Stomach (tissue), 9 donors: ENCODE data around the gene SUCLG2. TPM values are rescaled to one million over a fixed set of nuclear protein-coding genes. Genes with fewer than 3 reads are reported as not detected.

Experiments
- DNase-seq, 2 donors: peaks; one replicate each; pipeline versions ENCODE4 v3.0.0 to v3.0.0-alpha.2; 2013 to 2019
- H3K27ac ChIP-seq, 5 donors: fragments of 200-600 bp in 4 of 5; sonication (generic) in 4 of 5; one replicate each; pipeline ENCODE4 v1.5.1; 2013 to 2019; ENCODE audit warnings: mild to moderate bottlenecking in 1 of 5, moderate library complexity in 1 of 5
- H3K27me3 ChIP-seq, 3 donors: fragments of 200-600 bp; sonication (generic); one replicate each; pipeline ENCODE4 v1.5.1; 2017 to 2019; ENCODE audit warnings: mixed run types in 1 of 3
- H3K36me3 ChIP-seq, 4 donors: fragments of 200-600 bp; sonication (generic); 1 replicate in 3 of 4; 2 replicates in 1 of 4; pipeline ENCODE4 v1.5.1; 2016 to 2019
- H3K4me1 ChIP-seq, 4 donors: fragments of 200-600 bp; sonication (generic); one replicate each; pipeline ENCODE4 v1.5.1; 2016 to 2019
- H3K4me3 ChIP-seq, 4 donors: fragments of 200-600 bp; sonication (generic) in 3 of 4; one replicate each; pipeline ENCODE4 v1.5.1; 2016 to 2019; ENCODE audit warnings: mild to moderate bottlenecking in 1 of 4
- H3K9me3 ChIP-seq, 4 donors: fragments of 200-600 bp; sonication (generic); one replicate each; pipeline ENCODE4 v1.5.1; 2016 to 2019
- EP300 ChIP-seq: sonication (generic); formaldehyde crosslinking; IDR thresholded peaks from one replicate; pipeline ENCODE4 v1.6.1; 2017; ENCODE audit warnings: antibody characterized with exemption
- POLR2A ChIP-seq, 4 donors: fragments of 450-650 bp; IDR thresholded peaks; one replicate each; pipeline ENCODE4 v1.6.1; 2016; ENCODE audit warnings: antibody characterized with exemption in 4 of 4, control low read depth in 2 of 4, mild to moderate bottlenecking in 1 of 4, moderate library complexity in 1 of 4
- POLR2AphosphoS5 ChIP-seq, 3 donors: sonication (generic); formaldehyde crosslinking; IDR thresholded peaks; one replicate each; pipeline ENCODE4 v1.6.1; 2016; ENCODE audit warnings: antibody characterized with exemption in 3 of 3
- WGBS, 5 donors: extraction: QIAGEN DNeasy Blood & Tissue Kit in 3 of 5; methylation state at CpG; one replicate each; pipeline versions ENCODE4 v1.1.5 to v1.1.7; 2013 to 2018; 5-methylcytosine and 5-hydroxymethylcytosine counted together
- intact Hi-C: fragments of 100-400 bp; cut with DNase I; formaldehyde crosslinking; loops from one replicate; pipeline ENCODE4 v1.15.1; 2023; ENCODE audit warnings: low total_unique reads
- polyA plus RNA-seq, 3 donors: library from polyadenylated mRNA; stranded (reverse); fragments of 200-250 nt; gene quantifications; one replicate each; pipeline ENCODE4 v1.2.3, GENCODE V29; 2013
- total RNA-seq, 5 donors: library from RNA; depleted of rRNA; stranded (reverse); fragments of >200 nt; gene quantifications; one replicate each; pipeline versions ENCODE4 v1.1.0 to v1.2.3, GENCODE V29; 2014 to 2016
- TF ChIP-seq, protein P1 (sequence below), 7 experiments: fragments of 450-650 bp in 4 of 7; fragments of 200-600 bp in 3 of 7; sonication (generic) in 3 of 7; IDR thresholded peaks; one replicate each; pipeline ENCODE4 v1.5.1; 2016 to 2019; ENCODE audit warnings: antibody characterized with exemption in 7 of 7, control low read depth in 2 of 7, mild to moderate bottlenecking in 1 of 7
- donor health status: healthy with polysubstance abuse.
- donor health status: Bipolar disorder and iron deficiency.
- donor health status: healthy.

SUCLG2 gene
- total and polyA plus RNA-seq, 8 donors, result 30.9 to 174 (median 74.9) TPM

- Histone ChIP-seq H3K9me3 (no peaks in the 10 kb centered on the region), H3K4me3 (no peak overlapping the region), H3K4me1 (peaks cover 0 to 16% (median 0%) of the 10 kb centered on the region in 4 donors), H3K27ac (no peak overlapping the region), H3K27me3 (no peaks in the 10 kb centered on the region), H3K36me3 (peaks cover 0 to 7% (median 4%) of the 10 kb centered on the region in 4 donors)
- WGBS, 5 donors, result 53 to 79% (median 72%) methylated on average over 2 of the region's 2 CpGs
- intact Hi-C loops, result no loop called here
- TF ChIP-seq, protein P1, sequence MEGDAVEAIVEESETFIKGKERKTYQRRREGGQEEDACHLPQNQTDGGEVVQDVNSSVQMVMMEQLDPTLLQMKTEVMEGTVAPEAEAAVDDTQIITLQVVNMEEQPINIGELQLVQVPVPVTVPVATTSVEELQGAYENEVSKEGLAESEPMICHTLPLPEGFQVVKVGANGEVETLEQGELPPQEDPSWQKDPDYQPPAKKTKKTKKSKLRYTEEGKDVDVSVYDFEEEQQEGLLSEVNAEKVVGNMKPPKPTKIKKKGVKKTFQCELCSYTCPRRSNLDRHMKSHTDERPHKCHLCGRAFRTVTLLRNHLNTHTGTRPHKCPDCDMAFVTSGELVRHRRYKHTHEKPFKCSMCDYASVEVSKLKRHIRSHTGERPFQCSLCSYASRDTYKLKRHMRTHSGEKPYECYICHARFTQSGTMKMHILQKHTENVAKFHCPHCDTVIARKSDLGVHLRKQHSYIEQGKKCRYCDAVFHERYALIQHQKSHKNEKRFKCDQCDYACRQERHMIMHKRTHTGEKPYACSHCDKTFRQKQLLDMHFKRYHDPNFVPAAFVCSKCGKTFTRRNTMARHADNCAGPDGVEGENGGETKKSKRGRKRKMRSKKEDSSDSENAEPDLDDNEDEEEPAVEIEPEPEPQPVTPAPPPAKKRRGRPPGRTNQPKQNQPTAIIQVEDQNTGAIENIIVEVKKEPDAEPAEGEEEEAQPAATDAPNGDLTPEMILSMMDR (IDR thresholded peaks at IDR 0.05), result no peak
- TF ChIP-seq EP300 (no peak), POLR2A (IDR thresholded peaks at IDR 0.05) (no peak), POLR2AphosphoS5 (IDR thresholded peaks at IDR 0.05) (no peak)
- DNase-seq, result no peak
These were observed 190.8 kb downstream of the SUCLG2 start for GRCh38 chr3:67463656-67464055.

GRCh38 chr3:67462187-67462586 is 192.2 kb downstream of the SUCLG2 start:
- H3K36me3 ChIP-seq, result peaks cover 0 to 5% (median 0%) of the 10 kb centered on the region in 4 donors
- DNase-seq, result no peak
- peaks cover 0 to 16% (median 0%) of the 10 kb centered on the region in 4 donors for H3K4me1 ChIP-seq
- 94 to 97% (median 94%) methylated on average over 5 of the region's 5 CpGs for WGBS, 5 donors
- H3K27me3 ChIP-seq, result no peaks in the 10 kb centered on the region
- intact Hi-C loops, result no loop called here
- no peak overlapping the region for H3K4me3 ChIP-seq
- no peak overlapping the region for H3K27ac ChIP-seq
- TF ChIP-seq, protein P1 (IDR thresholded peaks at IDR 0.05), result no peak
- TF ChIP-seq POLR2A (IDR thresholded peaks at IDR 0.05), result no peak
- no peak for TF ChIP-seq EP300
- no peak for TF ChIP-seq POLR2AphosphoS5 (IDR thresholded peaks at IDR 0.05)
- H3K9me3 ChIP-seq, result no peaks in the 10 kb centered on the region

GRCh38 chr3:67461667-67462142 is 192.7 kb downstream of the SUCLG2 start:
- H3K27ac ChIP-seq, result no peak overlapping the region
- peaks cover 0 to 16% (median 0%) of the 10 kb centered on the region in 4 donors for H3K4me1 ChIP-seq
- no peak overlapping the region for H3K4me3 ChIP-seq
- peak in 1 of 2 donors; percentile 12 for DNase-seq
- intact Hi-C loops, result no loop called here
- 67 to 82% (median 78%) methylated on average over 3 of the region's 3 CpGs for WGBS, 5 donors
- no peaks in the 10 kb centered on the region for H3K27me3 ChIP-seq
- peaks cover 0 to 5% (median 0%) of the 10 kb centered on the region in 4 donors for H3K36me3 ChIP-seq
- TF ChIP-seq EP300, result no peak
- no peak for TF ChIP-seq POLR2AphosphoS5 (IDR thresholded peaks at IDR 0.05)
- TF ChIP-seq, protein P1 (IDR thresholded peaks at IDR 0.05), result no peak
- no peak for TF ChIP-seq POLR2A (IDR thresholded peaks at IDR 0.05)
- no peaks in the 10 kb centered on the region for H3K9me3 ChIP-seq

GRCh38 chr3:67460841-67461510 is 193.4 kb downstream of the SUCLG2 start:
- 81 to 85% (median 83%) methylated on average over 8 of the region's 8 CpGs for WGBS, 5 donors
- TF ChIP-seq POLR2A (IDR thresholded peaks at IDR 0.05) (no peak), EP300 (no peak), POLR2AphosphoS5 (IDR thresholded peaks at IDR 0.05) (no peak)
- TF ChIP-seq, protein P1 (IDR thresholded peaks at IDR 0.05), result no peak

More at GRCh38 chr3:67460841-67461510, 193.4 kb downstream of the SUCLG2 start:
- intact Hi-C loops, result no loop called here
- peaks cover 0 to 5% (median 0%) of the 10 kb centered on the region in 4 donors for H3K36me3 ChIP-seq
- no peak overlapping the region for H3K27ac ChIP-seq
- H3K4me3 ChIP-seq, result no peak overlapping the region
- no peaks in the 10 kb centered on the region for H3K27me3 ChIP-seq
- H3K4me1 ChIP-seq, result peaks cover 0 to 16% (median 0%) of the 10 kb centered on the region in 4 donors
- no peak for DNase-seq
- no peaks in the 10 kb centered on the region for H3K9me3 ChIP-seq
